ENCODE measurements around the gene SLC16A1. TPM values are rescaled to one million over a fixed set of nuclear protein-coding genes. Genes with fewer than 3 reads are reported as not detected.

The SLC16A1 gene
- total and polyA plus RNA-seq, 11 donors, result 60.5 to 192 (median 124) TPM

- H3K27me3 ChIP-seq, result no peaks in the 10 kb centered on the region
- intact Hi-C loops (cut with DNase I), result loop anchor here in 1 of 10 donors (10.0 kb wide), 1 partner anchor 53 kb away; the partner anchor contains the start of gene SLC16A1
- no peak for TF ChIP-seq POLR2A (IDR thresholded peaks at IDR 0.05)
- TF ChIP-seq, protein P1, sequence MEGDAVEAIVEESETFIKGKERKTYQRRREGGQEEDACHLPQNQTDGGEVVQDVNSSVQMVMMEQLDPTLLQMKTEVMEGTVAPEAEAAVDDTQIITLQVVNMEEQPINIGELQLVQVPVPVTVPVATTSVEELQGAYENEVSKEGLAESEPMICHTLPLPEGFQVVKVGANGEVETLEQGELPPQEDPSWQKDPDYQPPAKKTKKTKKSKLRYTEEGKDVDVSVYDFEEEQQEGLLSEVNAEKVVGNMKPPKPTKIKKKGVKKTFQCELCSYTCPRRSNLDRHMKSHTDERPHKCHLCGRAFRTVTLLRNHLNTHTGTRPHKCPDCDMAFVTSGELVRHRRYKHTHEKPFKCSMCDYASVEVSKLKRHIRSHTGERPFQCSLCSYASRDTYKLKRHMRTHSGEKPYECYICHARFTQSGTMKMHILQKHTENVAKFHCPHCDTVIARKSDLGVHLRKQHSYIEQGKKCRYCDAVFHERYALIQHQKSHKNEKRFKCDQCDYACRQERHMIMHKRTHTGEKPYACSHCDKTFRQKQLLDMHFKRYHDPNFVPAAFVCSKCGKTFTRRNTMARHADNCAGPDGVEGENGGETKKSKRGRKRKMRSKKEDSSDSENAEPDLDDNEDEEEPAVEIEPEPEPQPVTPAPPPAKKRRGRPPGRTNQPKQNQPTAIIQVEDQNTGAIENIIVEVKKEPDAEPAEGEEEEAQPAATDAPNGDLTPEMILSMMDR (IDR thresholded peaks at IDR 0.05), result no peak
- no peak overlapping the region for H3K4me3 ChIP-seq
- ATAC-seq, result no peak
- H3K36me3 ChIP-seq, result no peaks in the 10 kb centered on the region
- DNase-seq, result no peak
- H3K4me1 ChIP-seq, result peaks cover 4 to 33% (median 27%) of the 10 kb centered on the region in 12 donors
- WGBS, 4 donors, result 82 to 87% (median 85%) methylated on average over 2 of the region's 2 CpGs
- peaks cover 0 to 8% (median 3%) of the 10 kb centered on the region in 12 donors for H3K9me3 ChIP-seq
- H3K27ac ChIP-seq, result no peak overlapping the region
These were observed 54.6 kb downstream of the SLC16A1 start for GRCh38 chr1:112901387-112901786.

DNA sequence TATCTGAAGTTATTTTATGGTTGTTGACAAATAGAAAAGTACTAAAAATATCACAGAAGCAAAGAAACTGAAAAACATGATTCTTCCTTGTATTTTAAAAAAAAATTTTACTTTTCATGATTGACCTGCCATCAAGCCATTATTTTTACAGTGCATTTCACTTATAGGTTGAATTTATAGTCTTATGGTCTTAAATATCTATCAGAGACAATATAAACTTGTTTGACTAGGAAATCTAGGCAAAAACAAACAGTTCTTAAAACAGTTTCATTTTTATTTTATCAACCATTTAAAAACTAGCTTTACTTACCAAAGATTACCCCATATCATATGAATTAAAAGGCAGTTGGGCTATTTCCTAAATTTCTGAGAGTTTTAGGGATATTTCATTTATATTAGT lies 59.2 kb downstream of the SLC16A1 start:
- Histone ChIP-seq H3K27ac (no peak overlapping the region), H3K4me3 (no peak overlapping the region), H3K4me1 (no peaks in the 10 kb centered on the region), H3K36me3 (no peaks in the 10 kb centered on the region), H3K9me3 (peaks cover 0 to 23% (median 10%) of the 10 kb centered on the region in 12 donors), H3K27me3 (no peaks in the 10 kb centered on the region)
- intact Hi-C loops (cut with DNase I), result no loop called here
- TF ChIP-seq, protein P1 (IDR thresholded peaks at IDR 0.05), result no peak
- TF ChIP-seq POLR2A (IDR thresholded peaks at IDR 0.05), result no peak
- DNase-seq, result no peak
- ATAC-seq, result no peak

- intact Hi-C loops (cut with DNase I), result no loop called here
- ATAC-seq (no peak), DNase-seq (no peak)
- H3K4me3 ChIP-seq, result no peak overlapping the region
- no peak for TF ChIP-seq POLR2A (IDR thresholded peaks at IDR 0.05)
- TF ChIP-seq, protein P1 (IDR thresholded peaks at IDR 0.05), result no peak
- H3K36me3 ChIP-seq, result no peaks in the 10 kb centered on the region
- no peaks in the 10 kb centered on the region for H3K27me3 ChIP-seq
- no peak overlapping the region for H3K27ac ChIP-seq
- H3K4me1 ChIP-seq, result no peaks in the 10 kb centered on the region
- WGBS, 4 donors, result 96 to 100% (median 97%) methylated on average over 5 to 35 of the region's 35 CpGs
- H3K9me3 ChIP-seq, result peaks cover 0 to 23% (median 10%) of the 10 kb centered on the region in 12 donors
These were observed 61.4 kb downstream of the SLC16A1 start for GRCh38 chr1:112894561-112895011.

DNA sequence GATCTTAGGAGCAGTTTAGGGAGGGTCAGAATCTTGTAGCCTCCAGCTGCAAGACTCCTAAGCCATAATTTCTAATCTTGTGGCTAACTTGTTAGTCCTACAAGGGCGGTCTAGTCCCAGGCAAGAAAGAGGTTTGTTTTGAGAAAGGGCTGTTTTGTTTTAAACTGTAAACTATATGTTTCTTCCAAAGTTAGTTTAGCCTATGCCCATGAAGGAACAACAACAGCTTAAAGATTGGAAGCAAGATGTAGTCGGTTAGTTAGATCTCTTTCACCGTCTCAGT lies 62.0 kb downstream of the SLC16A1 start:
- no peak overlapping the region for H3K27ac ChIP-seq
- DNase-seq (no peak), ATAC-seq (no peak)
- no peaks in the 10 kb centered on the region for H3K4me1 ChIP-seq
- TF ChIP-seq POLR2A (IDR thresholded peaks at IDR 0.05), result no peak
- TF ChIP-seq, protein P1 (IDR thresholded peaks at IDR 0.05), result no peak
- no peaks in the 10 kb centered on the region for H3K27me3 ChIP-seq
- peaks cover 0 to 23% (median 10%) of the 10 kb centered on the region in 12 donors for H3K9me3 ChIP-seq
- no peak overlapping the region for H3K4me3 ChIP-seq
- intact Hi-C loops (cut with DNase I), result no loop called here
- WGBS, 4 donors, result 98 to 100% (median 99%) methylated on average over 3 of the region's 3 CpGs
- no peaks in the 10 kb centered on the region for H3K36me3 ChIP-seq
